K562 (cell line): ENCODE results near the gene SLC43A1. TPM values are rescaled to one million over a fixed set of nuclear protein-coding genes. Genes with fewer than 3 reads are reported as not detected.

Experiments used
- ATAC-seq: fragments of 200-7000 bp; cut with Tn5 transposase; 3 replicates; pipeline ENCODE4 v1.9.1; 2020; ENCODE audit warnings: moderate library complexity
- BruUV-seq: library from RNA; stranded (reverse); fragments of 400-500 nt; replicated peaks from 2 replicates; lab custom pipeline; 2021; lab: Mats Ljungman, UMichigan
- CTCF ChIA-PET: fragments of 300-600 bp; formaldehyde crosslinking; extraction: SDS; loops from one replicate; lab custom pipeline; 2021; ENCODE audit warnings: low intra/inter-chr PET ratio; lab: Yijun Ruan, JAX
- POLR2A ChIA-PET: fragments of 300-600, 350-650 bp; sonication (Branson Sonifier 250); formaldehyde crosslinking; extraction: SDS; loops from one replicate; lab custom pipeline; 2021; ENCODE audit warnings: antibody characterized with exemption, inconsistent platforms; lab: Yijun Ruan, JAX
- DNase-seq, 4 experiments: peaks; one replicate each; pipeline versions ENCODE4 v3.0.0 to v3.0.0-alpha.2; 2011 to 2018; ENCODE audit warnings: low spot score in 3 of 4, mixed read lengths in 3 of 4; ENCODE audit errors: extremely low read depth in 1 of 4
- FAIRE-seq: peaks from 2 replicates; lab custom pipeline; 2011; peaks lifted over from hg19 to GRCh38; lab: Jason Lieb, UNC
- H2AFZ ChIP-seq: 2 replicates; pipeline ENCODE4 v1.6.0; 2011; ENCODE audit warnings: low read depth, low read length, control low read depth, inconsistent platforms
- H3K27ac ChIP-seq: fragments of 200-600 bp; 3 replicates; pipeline ENCODE4 v1.8.0; 2011; ENCODE audit warnings: low read depth, mild to moderate bottlenecking, control low read depth, inconsistent platforms, low read length, moderate library complexity, mixed read lengths; ENCODE audit errors: extremely low read depth
- H3K27me3 ChIP-seq, 2 experiments: fragments of 300-600 bp in 1 of 2; 2 replicates in 1 of 2; 3 replicates in 1 of 2; pipeline versions ENCODE4 v1.6.0 to v1.8.0; 2011; ENCODE audit warnings: inconsistent platforms in 2 of 2, low read length in 2 of 2, mild to moderate bottlenecking in 1 of 2, mixed read lengths in 1 of 2, moderate library complexity in 1 of 2; ENCODE audit not compliant: control insufficient read depth in 2 of 2, insufficient read depth in 2 of 2
- H3K36me3 ChIP-seq: fragments of 300-600 bp; 3 replicates; pipeline ENCODE4 v1.8.0; 2011; ENCODE audit warnings: mild to moderate bottlenecking, low read length, inconsistent platforms; ENCODE audit not compliant: control insufficient read depth, insufficient read depth
- H3K4me1 ChIP-seq, 2 experiments: fragments of 200-600 bp in 1 of 2; replicated peaks in 1 of 2; 2 replicates in 1 of 2; 3 replicates in 1 of 2; pipeline versions ENCODE4 v1.5.1 to v1.8.0; 2011; ENCODE audit warnings: inconsistent platforms in 2 of 2, low read length in 2 of 2, mild to moderate bottlenecking in 1 of 2, mixed read lengths in 1 of 2, moderate library complexity in 1 of 2; ENCODE audit not compliant: control insufficient read depth in 2 of 2, insufficient read depth in 2 of 2
- H3K4me2 ChIP-seq: 2 replicates; pipeline ENCODE4 v1.6.1; 2011; ENCODE audit warnings: low read length, control low read depth, inconsistent platforms, mixed read lengths; ENCODE audit not compliant: insufficient read depth
- H3K4me3 ChIP-seq: fragments of 200-600 bp; sonication (generic), shearing (Covaris generic); 2 replicates; pipeline ENCODE4 v1.5.1; 2016; ENCODE audit warnings: control low read depth, inconsistent platforms
- H3K79me2 ChIP-seq: fragments of 200-600 bp; 3 replicates; pipeline ENCODE4 v1.8.0; 2011; ENCODE audit warnings: low read length, inconsistent platforms; ENCODE audit not compliant: control insufficient read depth, insufficient read depth
- H3K9ac ChIP-seq, 2 experiments: 2 replicates each; pipeline versions ENCODE4 v1.6.0 to v1.6.1; 2011; ENCODE audit warnings: low read depth in 2 of 2, low read length in 2 of 2, control low read depth in 1 of 2, inconsistent platforms in 1 of 2, mild to moderate bottlenecking in 1 of 2, mixed read lengths in 1 of 2; ENCODE audit not compliant: insufficient read depth in 1 of 2
- H3K9me1 ChIP-seq: one replicate; pipeline ENCODE4 v1.6.0; 2011; ENCODE audit warnings: inconsistent platforms, mild to moderate bottlenecking, low read length, moderate library complexity; ENCODE audit not compliant: control insufficient read depth, insufficient read depth
- H3K9me3 ChIP-seq: replicated peaks from 2 replicates; pipeline ENCODE4 v1.5.1; 2011; ENCODE audit warnings: low read depth, low read length, inconsistent platforms; ENCODE audit not compliant: control insufficient read depth, insufficient read depth
- H4K20me1 ChIP-seq: replicated peaks from 2 replicates; pipeline ENCODE4 v1.6.1; 2011; ENCODE audit warnings: low read length, inconsistent platforms, mixed read lengths; ENCODE audit not compliant: control insufficient read depth, insufficient read depth
- CREB3 ChIP-seq: fragments of 450-650 bp; conservative IDR thresholded peaks from 2 replicates; pipeline ENCODE4 v1.6.1; 2016; ENCODE audit warnings: missing genetic modification characterization, low read depth, mild to moderate bottlenecking, missing compliant biosample characterization, moderate library complexity
- JUN ChIP-seq, 2 experiments: sonication (generic) in 1 of 2; formaldehyde crosslinking in 1 of 2; IDR thresholded peaks; 2 replicates each; pipeline versions ENCODE4 v1.6.1 to v1.8.0; 2012 to 2022; ENCODE audit warnings: borderline replicate concordance in 2 of 2, mild to moderate bottlenecking in 2 of 2, improper control_type of control experiment in 1 of 2, low read depth in 1 of 2, low read length in 1 of 2, missing genetic modification reagents in 1 of 2
- NR0B1 ChIP-seq: fragments of 450-650 bp; IDR thresholded peaks from one replicate; pipeline ENCODE4 v1.6.1; 2018; ENCODE audit warnings: mild to moderate bottlenecking, moderate library complexity; ENCODE audit not compliant: partially characterized antibody
- NR4A1 ChIP-seq, 2 experiments: fragments of 250-450 bp in 1 of 2; fragments of 450-650 bp in 1 of 2; sonication (Bioruptor Pico) in 1 of 2; IDR thresholded peaks; 2 replicates each; pipeline versions ENCODE4 v1.4.0 to v1.6.1; 2016 to 2020; ENCODE audit warnings: mild to moderate bottlenecking in 2 of 2, missing compliant biosample characterization in 1 of 2, missing genetic modification characterization in 1 of 2, moderate library complexity in 1 of 2
- RB1 ChIP-seq: fragments of 450-650 bp; IDR thresholded peaks from 2 replicates; pipeline ENCODE4 v1.6.1; 2017; ENCODE audit warnings: low read depth, mild to moderate bottlenecking
- WGBS: fragments of 100-300 bp; shearing (Covaris generic); methylation state at CpG from one replicate; pipeline ENCODE4 v1.1.6; 2016; ENCODE audit warnings: low coverage, mixed read lengths; ENCODE audit not compliant: insufficient coverage; ENCODE audit errors: missing lambda C conversion rate; 5-methylcytosine and 5-hydroxymethylcytosine counted together
- in situ Hi-C: fragments of 300-500 bp; cut with MboI; formaldehyde crosslinking; loops from 4 replicates; pipeline ENCODE4 v1.15.0; 2018; ENCODE audit warnings: inconsistent platforms, mixed read lengths
- intact Hi-C: fragments of 100-400 bp; cut with micrococcal nuclease; formaldehyde crosslinking; loops from 2 replicates; pipeline ENCODE4 v1.14.2; 2022
- polyA plus RNA-seq, 8 experiments: library from polyadenylated mRNA; depleted of rRNA in 4 of 8; stranded (reverse) in 5 of 8; unstranded in 3 of 8; fragments of >200 nt; fragmentation: Nextera tagmentation in 2 of 8; fragmentation: Illumina TruSeq in 1 of 8; extraction: Ambion mirVana in 2 of 8; extraction: Trizol in 1 of 8; gene quantifications; 2 replicates each; pipeline versions ENCODE4 v1.2.1 to v1.2.3, GENCODE V29; 2011 to 2014; ENCODE audit warnings: inconsistent platforms in 1 of 8, missing spikeins in 1 of 8
- total RNA-seq, 7 experiments: library from RNA; depleted of rRNA in 6 of 7; stranded (reverse); fragments of >200 nt in 6 of 7; fragmentation: Illumina TruSeq in 2 of 7; extraction: Trizol in 2 of 7; gene quantifications; 2 replicates each; pipeline versions ENCODE4 v1.2.1 to v1.2.3, GENCODE V29; 2011 to 2021; ENCODE audit warnings: low replicate concordance in 1 of 7

Gene SLC43A1
- total and polyA plus RNA-seq, 9 of the 15 experiments (the other 6 are each of a cell fraction or from before 2014, with no cell fraction given): 2.6 to 41.8 (median 24.6) TPM

DNA sequence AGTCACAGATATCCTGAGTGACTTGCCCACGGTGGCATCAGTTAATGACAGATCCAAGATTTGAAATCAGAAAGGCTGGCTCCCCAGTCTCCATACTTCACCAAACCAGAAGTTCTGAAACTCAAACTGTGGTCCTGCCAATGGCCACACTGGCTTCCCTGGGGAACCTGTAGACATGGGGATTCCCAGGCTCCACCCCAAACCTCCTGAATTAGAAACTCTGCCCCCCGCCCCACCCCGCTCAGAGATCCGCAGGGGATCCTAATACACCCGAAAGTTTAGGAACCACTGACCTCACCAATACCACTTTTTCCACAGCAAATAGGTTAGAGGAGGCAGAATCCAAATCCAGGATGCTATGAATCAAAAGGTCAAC, 39.8 kb downstream of the SLC43A1 start:
- Histone ChIP-seq H3K9me3 (no peaks in the 10 kb centered on the region), H3K4me2 (no peak overlapping the region), H3K27me3 (no peaks in the 10 kb centered on the region), H3K4me1 (peaks cover 29 to 33% of the 10 kb centered on the region in 2 experiments), H3K79me2 (no peaks in the 10 kb centered on the region), H3K36me3 (peaks cover 3% of the 10 kb centered on the region; the same call in 1 of the 3 replicates), H3K9ac (no peak overlapping the region), H3K27ac (no peak overlapping the region), H4K20me1 (peaks cover 4% of the 10 kb centered on the region; the same call in 1 of the 2 replicates), H3K4me3 (no peak overlapping the region), H2AFZ (no peak overlapping the region), H3K9me1 (no peaks in the 10 kb centered on the region)
- ATAC-seq (no peak), DNase-seq (no peak), FAIRE-seq (no peak)
- no TSS peak for BruUV-seq
- CTCF ChIA-PET: no interaction called here
- intact Hi-C loops (no loop called here), in situ Hi-C loops (no loop called here)
- WGBS: 75% methylated on average over 5 of the region's 5 CpGs
- POLR2A ChIA-PET: no interaction called here
- TF ChIP-seq JUN (IDR thresholded peaks at IDR 0.05; ENCODE audit: borderline replicate concordance, low read depth, low read length): no peak
- TF ChIP-seq JUN (CRISPR knock-in tag; IDR thresholded peaks at IDR 0.05; ENCODE audit: borderline replicate concordance): no peak
- no peak for TF ChIP-seq RB1
- TF ChIP-seq NR4A1 (CRISPR knock-in tag; IDR thresholded peaks at IDR 0.05): no peak
- TF ChIP-seq NR4A1 (tag; IDR thresholded peaks at IDR 0.05): no peak
- TF ChIP-seq CREB3: no peak
- TF ChIP-seq NR0B1: no peak
